ENCODE data around the gene HSD17B2.

- no peak for TF ChIP-seq CTCF (IDR thresholded peaks at IDR 0.05 in 4 of 5, conservative IDR thresholded peaks at IDR 0.05 in 1 of 5)
- no peak for TF ChIP-seq POLR2A (IDR thresholded peaks at IDR 0.05)
Observed at GRCh38 chr16:82055728-82056549, 20.9 kb downstream of the HSD17B2 start.

Data from gastrocnemius medialis (tissue), 4 donors.